AG04450 (cell line): ENCODE measurements around the gene DMC1. TPM values are rescaled to one million over a fixed set of nuclear protein-coding genes. Genes with fewer than 3 reads are reported as not detected.
"Not testable (repeated sequence)": the region's sequence is repeated elsewhere in the genome, so short reads cannot be mapped to it uniquely, and the experiment has no call there.

Source experiments
- CTCF ChIA-PET: fragments of 300-600, 350-600 bp; formaldehyde crosslinking; extraction: SDS; loops from one replicate; lab custom pipeline; 2022; ENCODE audit warnings: antibody characterized with exemption, inconsistent platforms; lab: Charles Lee
- POLR2A ChIA-PET: fragments of 350-600 bp; formaldehyde crosslinking; extraction: SDS; loops from one replicate; lab custom pipeline; 2021; ENCODE audit warnings: antibody characterized with exemption, inconsistent platforms; lab: Yijun Ruan, JAX
- DNase-seq: peaks from one replicate; pipeline ENCODE4 v3.0.0-alpha.2; 2011; ENCODE audit warnings: low read depth, low spot score
- H3K27ac ChIP-seq: one replicate; pipeline ENCODE4 v1.5.1; 2012; ENCODE audit warnings: low read depth, low read length, control low read depth
- H3K27me3 ChIP-seq: one replicate; pipeline ENCODE4 v1.6.0; 2012; ENCODE audit warnings: low read length; ENCODE audit not compliant: control insufficient read depth, insufficient read depth
- H3K4me3 ChIP-seq: 2 replicates; pipeline ENCODE4 v1.5.1; 2011; ENCODE audit warnings: mild to moderate bottlenecking, low read depth, low read length, control low read depth
- H3K9me3 ChIP-seq: 2 replicates; pipeline ENCODE4 v1.5.1; 2012; ENCODE audit warnings: low read length; ENCODE audit not compliant: control insufficient read depth, insufficient read depth
- CTCF ChIP-seq: IDR thresholded peaks from 2 replicates; pipeline ENCODE4 v1.5.1; 2011; ENCODE audit warnings: low read depth, low read length, control low read depth, inconsistent platforms
- polyA minus RNA-seq: library from RNA; depleted of rRNA, polyadenylated mRNA; stranded (reverse); fragments of >200 nt; gene quantifications from 2 replicates; pipeline ENCODE4 v1.2.3, GENCODE V29; 2011; rRNA and poly(A)+ RNA removed
- polyA plus RNA-seq: library from polyadenylated mRNA; depleted of rRNA; stranded (reverse); fragments of >200 nt; gene quantifications from 2 replicates; pipeline ENCODE4 v1.2.3, GENCODE V29; 2011; rRNA removed

The DMC1 gene
- 0.29 and 0.89 TPM in 2 replicates for polyA plus RNA-seq
- 0.32 and 0.35 TPM in 2 replicates for polyA minus RNA-seq

GRCh38 chr22:38569972-38570778 is at the start of gene DMC1:
Gene DMC1, minus strand, starts transcription at chr22:38570183. Its CDS starts 1,927 bp downstream, at chr22:38568256.
- DNase-seq = no peak
- H3K27me3 ChIP-seq = peaks cover 2% of the 10 kb centered on the region
- TF ChIP-seq CTCF = no peak
- ChIA-PET POLR2A (interaction anchor here (0.5 kb wide), 1 partner anchor 93 kb away, joined by 4 read pairs; no protein-coding TSS in a partner anchor), CTCF (interaction anchor here (0.7 to 3.2 kb wide), 4 partner anchors 82 to 1281 kb away, joined by 4 to 23 read pairs (median 8); no protein-coding TSS in a partner anchor)
- peak within 1 kb of the TSS; percentile 76 for H3K4me3 ChIP-seq
- peak within 1 kb of the TSS; percentile 13 for H3K27ac ChIP-seq
- no peaks in the 10 kb centered on the region; the same call in 1 of the 2 replicates for H3K9me3 ChIP-seq

- DNase-seq = no peak
- H3K27me3 ChIP-seq = no peaks in the 10 kb centered on the region
- no peaks in the 10 kb centered on the region for H3K9me3 ChIP-seq
- ChIA-PET POLR2A (no interaction called here), CTCF (no interaction called here)
- TF ChIP-seq CTCF = no peak
- no peak overlapping the region for H3K27ac ChIP-seq
- H3K4me3 ChIP-seq = no peak overlapping the region
These were observed 48.7 kb upstream of the DMC1 start for GRCh38 chr22:38618682-38619081.

GRCh38 chr22:38618258-38618657 is 48.3 kb upstream of the DMC1 start:
- DNase-seq = no peak
- no peak for TF ChIP-seq CTCF
- no peaks in the 10 kb centered on the region for H3K9me3 ChIP-seq
- CTCF ChIA-PET = no interaction called here
- H3K27me3 ChIP-seq = no peaks in the 10 kb centered on the region
- H3K27ac ChIP-seq = no peak overlapping the region
- H3K4me3 ChIP-seq = no peak overlapping the region
- POLR2A ChIA-PET = no interaction called here

- H3K4me3 ChIP-seq, H3K9me3 ChIP-seq, CTCF ChIA-PET, H3K27ac ChIP-seq, H3K27me3 ChIP-seq, DNase-seq, POLR2A ChIA-PET: not testable (repeated sequence)
These were observed 45.1 kb upstream of the DMC1 start for GRCh38 chr22:38615064-38615405.

GRCh38 chr22:38614332-38615063 is 44.5 kb upstream of the DMC1 start:
- no peak overlapping the region for H3K27ac ChIP-seq
- DNase-seq = no peak
- POLR2A ChIA-PET = interaction anchor here (0.9 kb wide), 1 partner anchor 25 kb away, joined by 3 read pairs; no protein-coding TSS in a partner anchor
- H3K27me3 ChIP-seq = no peaks in the 10 kb centered on the region
- CTCF ChIA-PET = no interaction called here
- H3K9me3 ChIP-seq = no peaks in the 10 kb centered on the region
- H3K4me3 ChIP-seq = no peak overlapping the region
- TF ChIP-seq CTCF = no peak
